ENCODE measurements around the gene TLX2. TPM values are rescaled to one million over a fixed set of nuclear protein-coding genes. Genes with fewer than 3 reads are reported as not detected.

The TLX2 gene
- total and polyA plus RNA-seq, 2 donors (not counting 3 experiments of a cell fraction or from before 2014, with no cell fraction given), result not detected

DNA sequence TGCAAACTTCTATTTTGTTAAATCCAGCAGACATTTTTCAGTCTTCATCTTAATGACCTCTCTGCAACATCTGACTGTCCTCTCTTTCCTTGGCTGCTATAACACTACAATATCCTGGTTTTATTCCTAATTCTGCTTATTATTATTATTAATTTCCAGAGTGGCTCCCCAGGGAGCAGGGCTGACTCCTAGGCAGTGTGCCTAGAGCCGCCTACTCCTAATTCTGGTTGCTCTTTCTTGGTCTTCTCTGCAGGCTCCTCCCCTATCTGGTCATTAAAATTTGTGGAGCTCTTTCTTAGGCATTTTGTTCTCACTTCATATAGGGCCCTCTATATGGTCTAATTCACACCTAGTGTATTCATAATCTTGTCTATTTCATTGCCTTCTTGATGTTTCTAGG lies 28.7 kb downstream of the TLX2 start:
- no peaks in the 10 kb centered on the region for H3K4me1 ChIP-seq (ENCODE audit: control insufficient read depth, extremely low read depth, insufficient read depth, low read length)
- FAIRE-seq (no peak), DNase-seq (ENCODE audit: low read depth, low spot score) (no peak)
- no peaks in the 10 kb centered on the region for H3K79me2 ChIP-seq (ENCODE audit: control insufficient read depth, insufficient read depth, low read length)
- intact Hi-C loops (cut with micrococcal nuclease), result no loop called here
- no peak overlapping the region for H2AFZ ChIP-seq (ENCODE audit: low read depth, low read length)
- no peaks in the 10 kb centered on the region for H3K9me1 ChIP-seq (replicated peaks; ENCODE audit: control insufficient read depth, extremely low read depth, insufficient read depth, low read length)
- no peaks in the 10 kb centered on the region for H4K20me1 ChIP-seq (replicated peaks; ENCODE audit: control insufficient read depth, extremely low read depth, insufficient read depth, low read length)
- no peak overlapping the region for H3K4me3 ChIP-seq (replicated peaks in 1 of 3; ENCODE audit: insufficient read depth in 1 of 3, low read depth in 1 of 3, low read length in 3 of 3)
- POLR2A ChIA-PET, result no interaction called here
- H3K36me3 ChIP-seq (ENCODE audit: control insufficient read depth in 2 of 2, extremely low read depth in 1 of 2, insufficient read depth in 2 of 2, low read length in 2 of 2), result no peaks in the 10 kb centered on the region
- BruUV-seq (replicated peaks), result no TSS peak
- H3K27ac ChIP-seq (ENCODE audit: insufficient read depth, low read depth, low read length), result no peak overlapping the region
- dilution Hi-C loops (cut with MboI; ENCODE audit: extremely low pct_ligation_motif_present, low sequenced_read_pairs), result no loop called here
- H3K27me3 ChIP-seq (ENCODE audit: control insufficient read depth in 2 of 2, insufficient read depth in 2 of 2, low read length in 2 of 2), result peaks cover 23 to 31% of the 10 kb centered on the region in 2 experiments
- no peak overlapping the region for H3K9ac ChIP-seq (replicated peaks; ENCODE audit: extremely low read depth, insufficient read depth, low read length)
- H3K4me2 ChIP-seq (ENCODE audit: insufficient read depth, low read length), result no peak overlapping the region
- no peak for TF ChIP-seq POLR2A (IDR thresholded peaks at IDR 0.05; ENCODE audit: low read depth, low read length)
- no peak for TF ChIP-seq FOS (IDR thresholded peaks at IDR 0.05; ENCODE audit: borderline replicate concordance, insufficient read depth, low read length)
- no peak for TF ChIP-seq EZH2 (IDR thresholded peaks at IDR 0.05; ENCODE audit: borderline replicate concordance, low read depth, low read length, severe bottlenecking)
- no peak for TF ChIP-seq JUN (IDR thresholded peaks at IDR 0.05; ENCODE audit: borderline replicate concordance, insufficient read depth, insufficient read length, low read depth)
- TF ChIP-seq, protein P1, sequence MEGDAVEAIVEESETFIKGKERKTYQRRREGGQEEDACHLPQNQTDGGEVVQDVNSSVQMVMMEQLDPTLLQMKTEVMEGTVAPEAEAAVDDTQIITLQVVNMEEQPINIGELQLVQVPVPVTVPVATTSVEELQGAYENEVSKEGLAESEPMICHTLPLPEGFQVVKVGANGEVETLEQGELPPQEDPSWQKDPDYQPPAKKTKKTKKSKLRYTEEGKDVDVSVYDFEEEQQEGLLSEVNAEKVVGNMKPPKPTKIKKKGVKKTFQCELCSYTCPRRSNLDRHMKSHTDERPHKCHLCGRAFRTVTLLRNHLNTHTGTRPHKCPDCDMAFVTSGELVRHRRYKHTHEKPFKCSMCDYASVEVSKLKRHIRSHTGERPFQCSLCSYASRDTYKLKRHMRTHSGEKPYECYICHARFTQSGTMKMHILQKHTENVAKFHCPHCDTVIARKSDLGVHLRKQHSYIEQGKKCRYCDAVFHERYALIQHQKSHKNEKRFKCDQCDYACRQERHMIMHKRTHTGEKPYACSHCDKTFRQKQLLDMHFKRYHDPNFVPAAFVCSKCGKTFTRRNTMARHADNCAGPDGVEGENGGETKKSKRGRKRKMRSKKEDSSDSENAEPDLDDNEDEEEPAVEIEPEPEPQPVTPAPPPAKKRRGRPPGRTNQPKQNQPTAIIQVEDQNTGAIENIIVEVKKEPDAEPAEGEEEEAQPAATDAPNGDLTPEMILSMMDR (IDR thresholded peaks at IDR 0.05; ENCODE audit: extremely low read depth in 1 of 2, insufficient read depth in 1 of 2, low read depth in 1 of 2, low read length in 2 of 2), result no peak
- no peak for TF ChIP-seq POLR2AphosphoS5 (IDR thresholded peaks at IDR 0.05; ENCODE audit: insufficient read depth, low read depth, low read length)
- TF ChIP-seq GATA2 (IDR thresholded peaks at IDR 0.05; ENCODE audit: insufficient read depth, insufficient read length, low read depth, low read length), result no peak
- no peak for TF ChIP-seq MAX (IDR thresholded peaks at IDR 0.05; ENCODE audit: insufficient read depth, insufficient read length)
- TF ChIP-seq MYC (IDR thresholded peaks at IDR 0.05; ENCODE audit: low read depth, low read length), result no peak
- no peaks in the 10 kb centered on the region for H3K9me3 ChIP-seq (replicated peaks; ENCODE audit: control insufficient read depth, insufficient read depth, low read length)
- CTCF ChIA-PET, result no interaction called here
